HG03571 (cell line): ENCODE results near the gene FKBP1B.
"Not testable (repeated sequence)": the region's sequence is repeated elsewhere in the genome, so short reads cannot be mapped to it uniquely, and the experiment has no call there.

Source experiments
- ATAC-seq: cut with Tn5 transposase; IDR thresholded peaks from one replicate; pipeline ENCODE4 v1.9.1; 2021; ENCODE audit not compliant: unreplicated experiment

Gene FKBP1B

GRCh38 chr2:24058564-24059271 is 9.2 kb downstream of the FKBP1B start:
- ATAC-seq, result no peak

DNA sequence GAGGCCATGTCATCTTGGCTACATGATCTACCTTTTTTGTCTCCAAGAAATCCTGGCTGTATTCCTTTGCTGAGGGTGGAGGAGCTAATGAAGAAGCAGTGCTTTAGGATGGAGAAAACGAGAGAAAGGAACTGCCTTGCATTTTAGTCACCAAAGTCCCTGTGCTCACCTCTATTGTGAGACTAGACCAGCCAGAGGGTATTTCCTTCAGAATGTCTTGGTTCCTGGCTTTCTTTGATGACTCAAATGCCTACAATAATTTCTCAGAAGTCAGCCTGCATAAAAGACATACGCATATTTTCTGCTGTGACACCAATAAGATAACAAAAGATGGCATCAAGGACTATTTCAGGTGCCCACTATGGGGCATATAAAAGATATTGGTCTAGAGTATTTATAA is 15.8 kb downstream of the FKBP1B start:
- ATAC-seq, result no peak

DNA sequence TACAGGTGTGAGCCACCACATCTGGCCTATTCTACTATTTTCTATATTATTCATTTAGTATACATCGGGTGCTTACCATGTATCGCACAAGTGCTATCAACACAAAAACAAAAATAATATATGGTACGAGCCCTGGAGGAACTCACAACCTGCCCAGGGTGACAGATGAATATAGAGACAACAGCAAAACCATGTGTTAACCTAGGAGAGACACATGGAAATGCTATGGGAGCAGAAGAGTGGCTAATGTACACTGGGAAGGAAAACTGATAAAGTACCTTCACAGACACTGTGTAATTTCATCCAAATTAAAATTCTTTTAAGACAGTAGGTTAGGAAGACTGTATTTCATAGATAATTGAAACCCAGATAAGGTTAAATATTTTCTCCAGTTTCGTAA is 22.7 kb downstream of the FKBP1B start:
- no peak for ATAC-seq

DNA sequence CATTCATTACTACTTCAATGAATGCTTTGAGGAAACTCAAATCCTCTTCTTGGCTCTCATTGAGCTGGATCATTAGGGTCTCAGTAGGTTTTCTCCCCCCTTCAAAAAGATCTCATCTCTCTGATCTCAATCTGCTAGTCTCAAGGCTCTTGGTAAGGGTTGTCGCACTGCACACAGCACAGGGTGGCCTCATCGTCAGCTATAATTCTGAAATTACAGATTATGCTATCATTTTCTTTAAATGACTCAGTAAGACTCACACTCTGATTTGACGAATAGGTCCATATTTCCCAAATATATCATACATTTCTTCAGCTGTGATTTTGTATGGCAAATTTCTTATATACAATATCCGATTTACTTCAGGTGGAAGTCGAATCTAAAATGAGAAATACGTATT is 24.3 kb downstream of the FKBP1B start:
- ATAC-seq, result no peak

- ATAC-seq, result no peak
Measured at GRCh38 chr2:24075259-24075658, 25.7 kb downstream of the FKBP1B start.

GRCh38 chr2:24075915-24076848 is 26.6 kb downstream of the FKBP1B start, which contains the start of gene SF3B6:
TSS of gene SF3B6 (minus strand) at chr2:24076326. CDS start at chr2:24076229, 97 bp downstream.
- ATAC-seq, result peak; percentile 95

GRCh38 chr2:24076849-24077534 is 27.5 kb downstream of the FKBP1B start:
- ATAC-seq, result peak; percentile 6

DNA sequence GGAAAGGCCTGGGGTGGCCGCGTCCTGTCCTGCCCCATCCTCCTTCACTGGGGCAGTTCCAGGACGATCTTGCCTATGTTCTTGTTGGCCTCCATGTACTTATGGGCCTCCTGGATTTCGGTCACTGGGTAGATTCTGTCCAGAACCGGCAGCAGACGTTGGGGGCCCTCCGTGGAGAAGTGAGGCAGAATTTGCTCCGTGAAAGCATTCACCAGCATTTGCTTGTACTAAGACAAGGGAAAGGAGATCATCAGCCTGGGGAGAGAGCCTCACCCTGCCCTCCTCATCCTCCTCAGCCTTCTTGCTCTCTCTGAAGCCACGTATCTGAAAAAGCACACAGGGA is 28.0 kb downstream of the FKBP1B start:
- ATAC-seq, result no peak

DNA sequence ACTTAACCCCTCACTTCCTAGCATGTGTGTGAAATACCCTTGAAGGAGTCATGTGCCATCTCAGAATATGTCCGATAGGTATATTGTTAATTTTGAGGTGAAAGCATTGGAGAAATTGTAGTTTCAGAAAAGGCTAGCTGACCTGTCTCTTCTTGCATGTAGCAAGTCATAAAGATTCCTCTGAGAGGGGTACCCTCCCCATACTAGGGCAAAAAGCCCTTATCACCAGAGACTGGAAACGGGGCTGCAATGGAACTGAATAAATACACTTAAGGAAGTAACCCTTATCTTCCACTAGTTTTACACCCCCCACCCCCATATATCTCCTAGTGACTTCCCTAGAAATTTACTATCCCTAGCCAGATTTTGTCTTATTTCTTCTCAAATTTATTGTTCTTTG is 28.3 kb downstream of the FKBP1B start:
- no peak for ATAC-seq

- no peak for ATAC-seq
Measured at GRCh38 chr2:24080701-24081100, 31.2 kb downstream of the FKBP1B start.

- no peak for ATAC-seq
Measured at GRCh38 chr2:24082787-24083566, 33.4 kb downstream of the FKBP1B start.

DNA sequence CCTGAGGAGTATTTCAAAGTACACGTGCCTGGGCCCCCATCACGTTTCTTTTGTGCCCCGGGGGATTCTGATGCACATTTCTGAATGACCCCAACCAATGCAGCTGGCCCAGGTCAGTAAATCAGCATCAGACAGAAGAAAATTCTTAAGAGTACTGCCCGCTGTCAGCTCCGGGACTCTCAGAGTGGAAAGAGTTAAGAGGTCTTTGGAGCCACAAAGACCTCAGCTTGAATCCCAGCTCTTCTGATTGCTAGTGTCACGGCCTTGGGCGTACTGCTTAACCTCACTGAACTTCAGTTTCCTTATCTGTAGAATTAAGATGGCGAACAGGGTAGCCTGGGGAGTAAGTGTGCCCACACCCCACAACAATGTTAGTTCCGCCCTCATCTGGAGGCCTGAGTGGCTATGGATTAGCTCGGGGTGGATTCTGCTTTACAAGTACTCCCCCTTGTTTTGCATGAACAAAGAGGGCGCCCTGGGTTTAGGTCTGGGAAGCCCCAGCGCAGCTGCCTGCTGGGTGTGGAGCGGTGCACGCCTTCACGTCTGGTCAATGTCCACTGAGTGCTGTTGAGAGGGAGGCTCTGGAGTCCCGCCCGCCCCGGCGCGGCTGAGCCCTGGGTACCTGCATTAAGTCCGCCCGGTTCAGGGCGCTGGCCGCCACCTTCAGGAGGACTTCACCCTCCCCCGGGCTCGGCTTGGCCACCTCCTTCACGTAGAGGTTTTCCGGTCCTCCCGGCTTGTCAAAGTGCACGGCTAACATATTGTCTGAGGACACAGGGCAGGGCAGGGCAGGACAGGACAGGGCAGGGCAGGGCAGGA is 34.2 kb downstream of the FKBP1B start:
- peak; percentile 70 for ATAC-seq

GRCh38 chr2:24084386-24085199 is 35.1 kb downstream of the FKBP1B start, which contains the start of gene TP53I3:
TSS of gene TP53I3 (minus strand) at chr2:24084834. CDS start at chr2:24084326, 508 bp downstream.
- ATAC-seq, result peak; percentile 77

GRCh38 chr2:24085200-24085489 is 35.6 kb downstream of the FKBP1B start:
- no peak for ATAC-seq

- ATAC-seq, result no peak
Measured at GRCh38 chr2:24086241-24086640, 36.7 kb downstream of the FKBP1B start.

GRCh38 chr2:24087032-24087431 is 37.5 kb downstream of the FKBP1B start:
- no peak for ATAC-seq

GRCh38 chr2:24088821-24089359 is 39.3 kb downstream of the FKBP1B start:
- ATAC-seq, result no peak

- ATAC-seq, result not testable (repeated sequence)
Measured at GRCh38 chr2:24093270-24093669, 43.7 kb downstream of the FKBP1B start.

DNA sequence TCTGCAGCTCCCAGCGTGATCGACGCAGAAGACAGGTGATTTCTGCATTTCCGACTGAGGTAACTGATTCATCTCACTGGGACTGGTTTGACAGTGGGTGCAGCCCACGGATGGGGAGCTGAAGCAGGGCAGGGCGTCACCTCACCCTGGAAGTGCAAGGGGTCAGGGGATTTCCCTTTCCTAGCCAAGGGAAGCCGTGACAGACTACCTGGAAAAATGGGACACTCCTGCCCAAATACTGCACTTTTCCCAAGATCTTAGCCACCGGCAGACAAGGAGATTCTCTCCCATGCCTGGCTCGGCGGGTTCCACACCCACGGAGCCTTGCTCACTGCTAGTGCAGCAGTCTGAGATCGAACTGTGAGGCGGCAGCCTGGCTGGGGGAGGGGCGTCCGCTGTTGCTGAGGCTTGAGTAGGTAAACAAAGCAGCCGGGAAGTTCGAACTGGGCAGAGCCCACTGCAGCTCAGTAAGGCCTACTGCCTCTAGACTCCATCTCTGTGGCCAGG is 45.7 kb downstream of the FKBP1B start:
- not testable (repeated sequence) for ATAC-seq
